OCI-LY3 (cell line): Measurements from ENCODE around the gene ZNRD2.

ENCODE experiments used
- H2AFZ ChIP-seq: fragments of 200-600, 300-600 bp; shearing (Covaris generic); 2 replicates; pipeline ENCODE4 v1.6.0; 2014; ENCODE audit warnings: antibody characterized with exemption, low read depth, low read length
- H3K27ac ChIP-seq: fragments of 200-600, 300-600 bp; sonication (generic); 2 replicates; pipeline ENCODE4 v1.5.1; 2014; ENCODE audit warnings: mild to moderate bottlenecking, low read length, moderate library complexity, mixed read lengths
- H3K27me3 ChIP-seq: fragments of 200-600, 300-600 bp; sonication (generic); 2 replicates; pipeline ENCODE4 v1.6.1; 2014; ENCODE audit warnings: low read depth, low read length, mixed read lengths
- H3K36me3 ChIP-seq: fragments of 200-600, 300-600 bp; sonication (generic); replicated peaks from 2 replicates; pipeline ENCODE3; 2014; ENCODE audit warnings: low read depth, low read length, mixed read lengths
- H3K4me1 ChIP-seq: fragments of 300-600, 200-600 bp; sonication (generic); 2 replicates; pipeline ENCODE4 v1.6.1; 2014; ENCODE audit warnings: low read length, mixed read lengths
- H3K4me2 ChIP-seq: fragments of 200-600, 300-600 bp; sonication (generic); 2 replicates; pipeline ENCODE4 v1.6.1; 2014; ENCODE audit warnings: low read length, mixed read lengths
- H3K4me3 ChIP-seq: fragments of 300-600, 200-600 bp; sonication (generic); 2 replicates; pipeline ENCODE4 v1.5.1; 2014; ENCODE audit warnings: antibody characterized with exemption, mild to moderate bottlenecking, low read length, moderate library complexity
- H3K79me2 ChIP-seq: fragments of 300-600, 200-600 bp; shearing (Covaris generic); 2 replicates; pipeline ENCODE4 v1.6.1; 2014; ENCODE audit warnings: mild to moderate bottlenecking, low read length, mixed read lengths
- H3K9ac ChIP-seq: fragments of 300-600, 200-600 bp; shearing (Covaris generic); 2 replicates; pipeline ENCODE4 v1.6.0; 2014; ENCODE audit warnings: mild to moderate bottlenecking, low read length, moderate library complexity
- H3K9me3 ChIP-seq: fragments of 200-600, 300-600 bp; shearing (Covaris generic); 2 replicates; pipeline ENCODE4 v1.6.1; 2014; ENCODE audit warnings: low read length, mixed read lengths; ENCODE audit not compliant: insufficient read depth
- H4K20me1 ChIP-seq: fragments of 200-600, 300-600 bp; sonication (generic); 2 replicates; pipeline ENCODE4 v1.6.1; 2016; ENCODE audit warnings: low read length, mixed read lengths; ENCODE audit not compliant: insufficient read depth
- CTCF ChIP-seq: fragments of 200-600, 300-600 bp; sonication (generic); IDR thresholded peaks from 2 replicates; pipeline ENCODE4 v1.5.1; 2014; ENCODE audit warnings: antibody characterized with exemption, low read length, low read depth
- EZH2phosphoT487 ChIP-seq: fragments of 200-600 bp; shearing (Covaris generic); IDR thresholded peaks from 2 replicates; pipeline ENCODE4 v1.6.1; 2018; ENCODE audit warnings: antibody characterized with exemption, mixed run types, low read depth

The ZNRD2 gene

GRCh38 chr11:65573391-65574079 lies 3.3 kb downstream of the ZNRD2 start:
- H3K4me3 ChIP-seq, result peak overlapping the region; percentile 82
- TF ChIP-seq CTCF (no peak), EZH2phosphoT487 (no peak)
- H3K36me3 ChIP-seq, result peaks cover 3% of the 10 kb centered on the region
- peaks cover 55% of the 10 kb centered on the region for H3K4me1 ChIP-seq
- H3K9me3 ChIP-seq, result no peaks in the 10 kb centered on the region
- H4K20me1 ChIP-seq, result peaks cover 13% of the 10 kb centered on the region
- H3K79me2 ChIP-seq, result peaks cover 54% of the 10 kb centered on the region
- no peaks in the 10 kb centered on the region for H3K27me3 ChIP-seq
- peak overlapping the region; percentile 90 for H3K4me2 ChIP-seq
- no peak overlapping the region for H2AFZ ChIP-seq
- peak overlapping the region; percentile 52; the same call in 1 of the 2 replicates for H3K9ac ChIP-seq
- peak overlapping the region; percentile 44 for H3K27ac ChIP-seq

DNA sequence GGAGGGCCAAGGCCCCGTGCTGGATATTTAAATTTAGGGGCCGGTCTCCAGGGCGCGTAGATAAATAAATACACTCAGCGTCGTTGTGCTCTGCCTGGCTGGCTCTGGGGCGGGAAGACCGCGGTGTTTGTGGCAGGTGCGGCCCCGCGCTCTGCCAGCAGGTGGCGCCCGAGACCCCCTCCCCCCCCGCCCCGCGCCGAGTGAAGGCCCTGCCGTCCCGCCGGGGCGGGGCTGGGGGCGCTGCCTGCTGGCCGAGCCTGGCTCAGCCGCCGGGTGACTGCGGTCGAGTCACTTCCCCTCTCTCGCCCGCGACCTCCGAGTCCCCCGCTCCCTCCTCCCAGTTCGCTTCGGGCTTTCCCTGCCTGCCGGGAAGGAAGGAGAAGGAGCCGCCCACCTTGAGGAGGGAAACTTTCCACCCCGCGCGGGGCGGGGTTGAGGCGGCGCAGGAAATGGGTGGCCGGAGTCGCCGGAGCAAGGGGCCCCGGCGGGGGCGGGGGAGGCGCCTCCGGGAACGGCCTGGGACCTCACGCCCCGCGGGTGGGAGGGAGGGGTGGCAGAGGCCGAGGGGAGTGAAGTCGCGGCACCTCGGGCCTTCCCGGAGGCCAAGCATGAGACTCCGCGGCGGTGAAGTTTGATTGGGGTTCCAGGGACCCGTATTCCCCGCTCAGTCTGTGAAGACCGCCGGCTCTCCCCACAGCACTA lies 4.0 kb downstream of the ZNRD2 start:
- Histone ChIP-seq H4K20me1 (peaks cover 13% of the 10 kb centered on the region), H3K4me2 (peak overlapping the region; percentile 98), H3K4me1 (peaks cover 51% of the 10 kb centered on the region), H3K36me3 (no peaks in the 10 kb centered on the region), H3K9me3 (no peaks in the 10 kb centered on the region), H2AFZ (no peak overlapping the region), H3K27me3 (no peaks in the 10 kb centered on the region), H3K79me2 (peaks cover 47% of the 10 kb centered on the region), H3K27ac (peak overlapping the region; percentile 81), H3K9ac (peak overlapping the region; percentile 74), H3K4me3 (peak overlapping the region; percentile 82)
- TF ChIP-seq CTCF, result peak; percentile 60
- TF ChIP-seq EZH2phosphoT487, result no peak

DNA sequence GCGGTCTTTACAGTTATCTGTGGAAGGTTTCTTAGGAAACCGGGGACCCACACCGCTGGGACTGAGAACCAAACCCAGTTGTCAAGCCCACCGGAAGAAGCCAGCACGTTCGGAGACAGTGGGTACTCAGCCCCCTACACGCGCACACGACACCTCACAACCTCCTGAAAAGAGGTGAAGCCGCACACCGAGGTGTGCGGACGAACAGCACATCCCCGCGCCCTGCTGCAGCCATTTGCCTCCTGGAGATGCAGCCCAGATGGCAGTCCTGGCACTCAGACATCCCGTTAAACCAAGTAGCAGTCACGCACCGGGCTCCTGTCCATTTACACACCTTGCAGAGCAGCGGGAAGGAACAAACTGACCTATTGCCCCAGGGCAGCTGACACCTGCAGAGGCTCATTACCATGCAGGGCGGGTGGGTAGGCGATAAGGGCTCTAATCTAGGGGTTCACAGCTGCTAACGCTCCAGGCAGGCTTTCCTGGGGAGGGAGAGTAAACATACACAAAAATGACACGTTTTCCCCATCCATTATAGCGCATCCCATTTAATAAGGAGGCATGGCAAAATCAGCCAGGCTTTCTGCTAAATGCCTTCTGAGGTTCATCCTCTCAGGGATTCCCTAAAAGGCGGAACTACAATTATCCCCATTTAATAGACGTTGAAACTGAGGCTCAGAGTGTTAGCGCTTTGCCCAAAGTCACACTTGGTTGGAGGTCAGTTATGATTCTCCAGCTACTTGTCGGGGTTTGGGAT lies 4.7 kb downstream of the ZNRD2 start:
- H3K4me2 ChIP-seq, result peak overlapping the region; percentile 98
- H2AFZ ChIP-seq, result no peak overlapping the region
- H3K36me3 ChIP-seq, result no peaks in the 10 kb centered on the region
- no peaks in the 10 kb centered on the region for H3K27me3 ChIP-seq
- peaks cover 43% of the 10 kb centered on the region for H3K79me2 ChIP-seq
- TF ChIP-seq CTCF (no peak), EZH2phosphoT487 (no peak)
- peak overlapping the region; percentile 74 for H3K9ac ChIP-seq
- no peaks in the 10 kb centered on the region for H3K9me3 ChIP-seq
- peak overlapping the region; percentile 81 for H3K27ac ChIP-seq
- peaks cover 13% of the 10 kb centered on the region for H4K20me1 ChIP-seq
- H3K4me1 ChIP-seq, result peaks cover 51% of the 10 kb centered on the region
- peak overlapping the region; percentile 81 for H3K4me3 ChIP-seq
